ENCODE measurements around the gene FGA. TPM values are rescaled to one million over a fixed set of nuclear protein-coding genes. Genes with fewer than 3 reads are reported as not detected.

FGA gene
- total RNA-seq, 1 experiment from 2014 or later, result not detected

DNA sequence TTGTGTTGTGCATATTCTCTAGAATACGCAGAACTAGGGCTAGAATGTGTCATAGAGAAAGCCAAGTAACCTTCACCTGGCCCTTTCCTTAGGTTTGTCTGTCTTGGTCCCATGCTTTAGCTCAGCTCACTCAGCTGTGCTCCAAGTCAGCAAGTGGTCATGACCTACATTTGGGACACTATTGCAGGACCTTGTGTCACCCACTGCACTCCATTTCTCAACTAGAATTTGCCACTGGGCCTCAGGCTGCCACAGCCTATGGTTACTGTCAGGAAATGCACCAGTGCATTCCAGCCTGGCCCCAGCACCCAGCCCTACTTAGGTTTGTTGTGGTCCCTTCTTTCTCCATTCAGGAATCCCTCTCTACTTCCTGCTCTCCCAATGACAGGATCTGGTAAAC lies 29.6 kb upstream of the FGA start:
- Histone ChIP-seq H3K4me2 (ENCODE audit: low read length) (no peak overlapping the region), H3F3A (ENCODE audit: low read length, unreplicated experiment) (no peaks in the 10 kb centered on the region), H3K9ac (ENCODE audit: low read length) (no peak overlapping the region), H3K27me3 (ENCODE audit: low read length) (no peaks in the 10 kb centered on the region), H3K4me3 (ENCODE audit: low read length) (no peak overlapping the region), H3K9me2 (replicated peaks; ENCODE audit: low read length) (no peaks in the 10 kb centered on the region), H3K9me3 (ENCODE audit: low read length) (no peaks in the 10 kb centered on the region), H4K20me1 (ENCODE audit: low read length) (no peaks in the 10 kb centered on the region), H3K27ac (ENCODE audit: low read length) (no peak overlapping the region), H3K79me2 (ENCODE audit: low read length) (no peaks in the 10 kb centered on the region), H3K36me3 (ENCODE audit: low read depth, low read length) (no peaks in the 10 kb centered on the region), H2AFZ (ENCODE audit: low read length) (no peak overlapping the region), H3K4me1 (ENCODE audit: insufficient read depth, low read length) (no peaks in the 10 kb centered on the region)
- TF ChIP-seq EZH2 (IDR thresholded peaks at IDR 0.05; ENCODE audit: low read length, unreplicated experiment) (no peak), EZH2phosphoT487 (IDR thresholded peaks at IDR 0.05; ENCODE audit: borderline replicate concordance, low read length) (no peak)
- TF ChIP-seq, protein P1, sequence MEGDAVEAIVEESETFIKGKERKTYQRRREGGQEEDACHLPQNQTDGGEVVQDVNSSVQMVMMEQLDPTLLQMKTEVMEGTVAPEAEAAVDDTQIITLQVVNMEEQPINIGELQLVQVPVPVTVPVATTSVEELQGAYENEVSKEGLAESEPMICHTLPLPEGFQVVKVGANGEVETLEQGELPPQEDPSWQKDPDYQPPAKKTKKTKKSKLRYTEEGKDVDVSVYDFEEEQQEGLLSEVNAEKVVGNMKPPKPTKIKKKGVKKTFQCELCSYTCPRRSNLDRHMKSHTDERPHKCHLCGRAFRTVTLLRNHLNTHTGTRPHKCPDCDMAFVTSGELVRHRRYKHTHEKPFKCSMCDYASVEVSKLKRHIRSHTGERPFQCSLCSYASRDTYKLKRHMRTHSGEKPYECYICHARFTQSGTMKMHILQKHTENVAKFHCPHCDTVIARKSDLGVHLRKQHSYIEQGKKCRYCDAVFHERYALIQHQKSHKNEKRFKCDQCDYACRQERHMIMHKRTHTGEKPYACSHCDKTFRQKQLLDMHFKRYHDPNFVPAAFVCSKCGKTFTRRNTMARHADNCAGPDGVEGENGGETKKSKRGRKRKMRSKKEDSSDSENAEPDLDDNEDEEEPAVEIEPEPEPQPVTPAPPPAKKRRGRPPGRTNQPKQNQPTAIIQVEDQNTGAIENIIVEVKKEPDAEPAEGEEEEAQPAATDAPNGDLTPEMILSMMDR (conservative IDR thresholded peaks at IDR 0.05; ENCODE audit: low read depth, low read length), result no peak
- DNase-seq (no peak), ATAC-seq (no peak)
- CTCF ChIA-PET, result interaction anchor here (3.5 kb wide), 1 partner anchor 61 kb away, joined by 44 read pairs; no protein-coding TSS in a partner anchor
- BruUV-seq (replicated peaks), result no TSS peak
- POLR2A ChIA-PET (ENCODE audit: unreplicated experiment), result no interaction called here
- intact Hi-C loops (cut with micrococcal nuclease), result no loop called here

DNA sequence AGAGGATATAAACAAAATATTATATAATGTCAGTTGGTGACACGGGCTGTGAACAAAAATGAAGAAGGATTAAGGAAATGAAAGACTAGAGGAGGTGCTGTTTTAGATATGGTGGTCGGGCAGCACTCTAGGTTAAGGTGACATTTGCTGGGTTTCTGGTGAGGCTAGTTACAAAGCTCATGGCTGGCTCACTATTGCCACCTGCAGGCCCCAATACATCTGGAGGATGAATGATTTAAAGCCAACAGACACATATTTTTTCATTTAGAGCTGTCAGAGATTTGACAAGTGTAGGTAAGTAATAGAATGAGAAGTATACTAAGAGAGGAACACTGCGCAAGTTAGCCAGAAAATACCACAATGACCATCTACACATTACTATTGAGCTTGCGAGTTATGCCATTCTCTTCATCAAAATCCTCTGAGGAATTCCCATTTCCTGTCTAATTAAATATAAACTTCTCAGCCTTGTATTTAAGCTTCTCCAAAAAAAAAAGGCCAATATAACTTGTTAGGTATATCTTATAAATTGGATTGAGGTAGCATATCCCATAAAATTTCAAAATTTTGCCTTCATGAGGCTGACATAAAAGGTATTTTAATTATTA lies 28.3 kb upstream of the FGA start:
- H3K27ac ChIP-seq (ENCODE audit: low read length), result no peak overlapping the region

More for the DNA sequence above, 28.3 kb upstream of the FGA start:
- CTCF ChIA-PET, result interaction anchor here (0.6 to 3.5 kb wide), 10 partner anchors 11 to 69 kb away, joined by 3 to 44 read pairs (median 4); partner anchors contain the start of genes FGB and PLRG1
- Histone ChIP-seq H3K79me2 (ENCODE audit: low read length) (no peaks in the 10 kb centered on the region), H3K9me2 (replicated peaks; ENCODE audit: low read length) (no peaks in the 10 kb centered on the region), H3K4me1 (ENCODE audit: insufficient read depth, low read length) (no peaks in the 10 kb centered on the region), H3K27me3 (ENCODE audit: low read length) (no peaks in the 10 kb centered on the region), H3K9ac (ENCODE audit: low read length) (no peak overlapping the region), H3K4me2 (ENCODE audit: low read length) (no peak overlapping the region), H3K9me3 (ENCODE audit: low read length) (no peaks in the 10 kb centered on the region), H3F3A (ENCODE audit: low read length, unreplicated experiment) (no peaks in the 10 kb centered on the region), H2AFZ (ENCODE audit: low read length) (no peak overlapping the region), H4K20me1 (ENCODE audit: low read length) (no peaks in the 10 kb centered on the region), H3K36me3 (ENCODE audit: low read depth, low read length) (no peaks in the 10 kb centered on the region), H3K4me3 (ENCODE audit: low read length) (no peak overlapping the region)
- TF ChIP-seq, protein P1 (conservative IDR thresholded peaks at IDR 0.05; ENCODE audit: low read depth, low read length), result peak; percentile 82
- TF ChIP-seq EZH2phosphoT487 (IDR thresholded peaks at IDR 0.05; ENCODE audit: borderline replicate concordance, low read length) (no peak), EZH2 (IDR thresholded peaks at IDR 0.05; ENCODE audit: low read length, unreplicated experiment) (no peak)
- peak; percentile 72 for DNase-seq
- ATAC-seq, result peak; percentile 61; the same call in 1 of the 2 replicates
- intact Hi-C loops (cut with micrococcal nuclease), result loop anchor here (1.0 kb wide), 2 partner anchors 60 to 67 kb away; no protein-coding TSS in a partner anchor
- BruUV-seq (replicated peaks), result no TSS peak
- POLR2A ChIA-PET (ENCODE audit: unreplicated experiment), result no interaction called here

Data from PC-3 (cell line).